Stimulated activated CD4-positive, alpha-beta T cell treated with anti-CD3 and anti-CD28 coated beads, Interleukin-1b, Interleukin-23, amount 100 ng/mL, for 48 hours (primary cell): ENCODE results near the gene KDM7A.
"Not testable (repeated sequence)": the region's sequence is repeated elsewhere in the genome, so short reads cannot be mapped to it uniquely, and the experiment has no call there.

ENCODE experiments used
- DNase-seq: peaks from one replicate; pipeline ENCODE4 v3.0.0-alpha.2; 2020

The KDM7A gene

GRCh38 chr7:140200061-140200989 is 23.5 kb upstream of the KDM7A start:
- DNase-seq, result no peak

- no peak for DNase-seq
These were observed 21.2 kb upstream of the KDM7A start for GRCh38 chr7:140197938-140198337.

GRCh38 chr7:140197218-140197890 is 20.6 kb upstream of the KDM7A start:
- no peak for DNase-seq

DNA sequence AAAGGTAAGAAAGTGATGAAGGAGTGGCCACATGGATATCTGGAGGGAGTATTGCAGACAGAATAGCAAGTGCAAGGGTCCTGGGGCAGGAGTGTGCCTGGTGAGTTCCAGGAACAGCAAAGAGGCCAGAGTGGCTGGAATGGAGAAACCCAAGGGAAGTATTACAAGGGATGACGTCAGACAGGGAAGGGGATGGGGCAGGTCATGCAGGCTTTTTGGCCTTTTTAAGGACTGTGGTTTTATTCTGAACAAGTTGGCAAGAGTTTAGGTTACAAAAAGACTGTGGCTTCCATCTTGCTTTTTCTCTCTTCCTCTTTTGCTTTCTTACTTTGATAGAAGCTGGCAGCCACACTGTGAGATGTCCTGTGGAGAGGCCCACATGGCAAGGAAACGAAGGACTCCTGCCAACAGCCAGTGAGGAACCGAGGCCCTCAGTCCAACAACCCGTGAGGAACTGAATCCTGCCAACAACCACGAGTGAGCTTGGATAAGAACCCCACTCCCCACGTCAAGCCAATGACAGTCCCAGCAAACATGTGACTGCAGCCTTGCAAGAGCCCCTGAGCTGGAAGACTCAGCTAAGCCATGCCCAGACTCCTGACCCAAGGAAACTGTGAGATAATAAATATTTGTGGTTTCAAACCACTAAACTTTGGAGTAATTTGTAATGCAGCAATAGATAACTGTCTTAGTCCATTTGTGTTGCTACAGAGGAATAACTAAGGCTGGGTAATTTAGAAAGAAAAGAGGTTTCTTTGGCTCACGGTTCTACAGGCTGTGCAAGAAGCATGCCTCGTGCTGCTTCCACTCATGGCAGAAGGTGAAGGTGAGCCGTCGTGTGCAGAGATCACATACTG is 19.8 kb upstream of the KDM7A start:
- DNase-seq, result no peak

DNA sequence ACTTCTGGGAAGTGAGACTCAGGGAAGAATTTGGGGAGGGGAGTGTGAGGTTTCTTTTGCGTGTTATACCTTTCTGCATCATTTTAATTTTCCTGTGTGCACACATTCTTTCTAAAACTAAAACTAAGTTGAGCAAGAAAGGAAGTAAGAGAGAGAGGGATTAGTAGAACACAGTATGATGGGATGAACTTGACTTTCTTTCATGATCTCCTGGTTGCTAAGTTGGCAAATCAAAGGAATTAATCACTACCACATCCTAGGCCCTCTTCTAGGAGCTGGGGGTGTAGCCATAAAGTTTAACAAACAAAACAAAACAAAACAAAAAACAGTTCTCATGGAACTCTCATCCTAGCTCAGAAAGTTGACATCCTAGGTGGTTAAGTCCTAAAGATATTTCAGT is 19.1 kb upstream of the KDM7A start:
- no peak for DNase-seq

- no peak for DNase-seq
These were observed 15.8 kb upstream of the KDM7A start for GRCh38 chr7:140192620-140193019.

DNA sequence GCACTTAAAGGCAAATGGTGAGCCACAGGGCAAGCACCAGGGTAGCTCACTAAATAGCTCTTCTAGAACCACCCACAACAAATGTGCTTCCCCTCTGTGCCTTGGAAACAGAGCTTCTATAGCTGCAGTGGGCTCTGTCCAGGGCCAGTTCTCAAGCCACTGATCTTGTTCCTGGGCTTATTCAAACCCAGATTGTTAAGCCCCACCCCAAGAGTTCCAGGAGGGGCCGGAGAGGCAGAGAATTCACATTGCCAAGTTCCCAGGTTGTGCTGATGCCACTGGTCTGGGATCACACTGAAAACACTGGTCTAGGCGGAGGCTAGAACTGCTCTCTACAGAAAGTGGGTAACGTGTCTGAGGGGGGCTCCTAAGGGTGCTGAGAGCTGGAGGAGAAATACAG is 15.4 kb upstream of the KDM7A start:
- no peak for DNase-seq

- no peak for DNase-seq
These were observed 13.8 kb upstream of the KDM7A start for GRCh38 chr7:140190588-140190987.

DNA sequence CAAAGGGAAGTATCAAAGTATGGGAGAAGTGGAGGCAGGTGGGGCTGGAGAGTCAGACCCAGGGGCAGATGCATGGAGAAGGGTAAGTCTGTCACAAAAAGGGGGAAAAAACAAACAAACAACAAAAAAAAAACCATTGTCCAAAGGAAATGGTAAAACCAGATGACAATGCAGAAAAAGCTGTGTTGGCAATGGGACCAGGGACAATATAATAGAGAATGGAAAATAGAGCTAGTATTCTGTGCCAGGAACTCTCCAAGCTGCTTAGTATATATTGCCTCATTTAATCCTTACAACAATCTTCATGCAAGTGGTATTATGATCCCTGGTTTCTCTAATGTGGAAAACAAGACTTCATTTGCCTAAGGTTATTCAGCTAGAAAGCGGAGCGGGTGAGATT is 13.1 kb upstream of the KDM7A start:
- DNase-seq, result no peak

DNA sequence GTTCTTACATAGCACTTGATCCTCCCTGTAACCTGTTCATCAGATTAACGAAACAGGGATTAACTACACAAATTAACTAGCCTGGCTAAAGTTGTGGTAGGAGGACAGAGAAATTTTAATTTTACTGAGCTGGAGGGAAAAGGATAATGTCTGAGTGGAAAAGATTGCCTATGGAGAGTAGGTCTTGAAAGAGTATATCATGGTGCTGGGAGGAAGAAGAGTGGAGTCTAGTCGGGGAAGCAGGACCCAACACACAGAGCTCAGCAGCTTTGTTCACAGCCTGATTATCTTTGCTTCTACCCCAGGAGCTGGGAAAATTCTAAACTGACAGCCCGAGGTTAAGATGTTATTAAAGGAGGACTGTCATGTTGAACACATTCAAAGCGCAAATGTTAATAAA is 6.1 kb upstream of the KDM7A start:
- DNase-seq, result no peak

DNA sequence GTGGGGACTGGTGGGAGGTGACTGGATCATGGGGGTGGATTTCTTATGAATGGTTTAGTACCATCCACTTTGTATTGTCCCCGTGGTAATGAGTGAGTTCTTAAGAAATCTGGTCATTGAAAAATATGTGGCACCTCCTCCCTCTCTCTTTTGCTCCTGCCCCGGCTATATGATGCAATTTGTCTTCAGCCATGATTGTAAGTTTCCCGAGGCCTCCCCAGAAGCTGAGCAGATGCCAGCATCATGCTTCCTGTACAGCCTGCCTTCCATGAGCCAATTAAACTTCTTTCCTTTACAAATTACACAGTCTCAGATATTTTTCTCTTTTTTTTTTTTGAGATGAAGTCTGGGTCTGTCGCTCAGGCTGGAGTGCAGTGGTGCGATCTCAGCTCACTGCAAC is 2.6 kb upstream of the KDM7A start:
- DNase-seq, result peak; percentile 16

- no peak for DNase-seq
These were observed 571 bp downstream of the KDM7A start for GRCh38 chr7:140176122-140176701.

DNA sequence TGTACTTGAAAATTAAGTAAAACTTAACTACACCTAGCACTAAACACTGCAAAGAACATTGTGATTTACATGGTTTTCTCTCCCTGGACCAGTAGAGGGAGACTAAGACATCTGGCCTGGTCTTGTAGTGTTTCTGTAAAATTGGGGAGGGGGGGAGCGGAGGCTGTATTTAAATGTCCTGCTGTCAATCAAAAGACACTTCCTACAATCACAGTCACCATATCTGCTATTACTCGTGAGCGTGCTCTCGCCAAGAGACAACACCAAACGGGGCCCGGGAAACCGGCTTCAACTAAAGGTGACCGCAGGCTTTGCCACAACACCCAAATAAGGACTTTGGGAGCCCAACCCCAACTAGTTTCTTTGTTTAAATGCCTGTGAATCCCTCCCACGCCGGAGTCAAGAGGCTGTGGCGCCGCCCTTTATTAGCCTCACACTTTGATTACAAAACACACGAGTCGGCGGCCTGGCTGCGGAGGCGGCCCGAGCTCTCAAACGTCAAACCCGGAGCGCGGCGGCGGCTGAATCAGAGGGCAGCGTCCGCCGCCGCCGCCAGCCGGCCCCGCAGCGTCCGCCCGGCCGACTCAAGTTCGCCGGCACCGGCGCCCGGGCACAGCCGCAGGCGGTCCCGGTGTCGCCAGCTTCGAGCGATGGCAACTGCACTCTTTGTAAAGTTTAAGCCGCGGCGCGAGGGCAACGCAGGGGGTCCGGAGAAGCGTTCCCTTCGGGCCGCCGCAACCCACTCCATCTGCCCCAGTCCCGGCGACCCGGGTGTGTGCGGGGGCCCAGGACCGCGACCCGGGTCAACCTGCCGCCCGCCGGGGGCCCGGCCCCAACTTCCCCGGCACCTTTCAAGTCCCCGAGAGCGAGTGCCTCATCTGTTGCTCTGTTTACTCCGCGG is 1.3 kb downstream of the KDM7A start:
- peak; percentile 91 for DNase-seq

DNA sequence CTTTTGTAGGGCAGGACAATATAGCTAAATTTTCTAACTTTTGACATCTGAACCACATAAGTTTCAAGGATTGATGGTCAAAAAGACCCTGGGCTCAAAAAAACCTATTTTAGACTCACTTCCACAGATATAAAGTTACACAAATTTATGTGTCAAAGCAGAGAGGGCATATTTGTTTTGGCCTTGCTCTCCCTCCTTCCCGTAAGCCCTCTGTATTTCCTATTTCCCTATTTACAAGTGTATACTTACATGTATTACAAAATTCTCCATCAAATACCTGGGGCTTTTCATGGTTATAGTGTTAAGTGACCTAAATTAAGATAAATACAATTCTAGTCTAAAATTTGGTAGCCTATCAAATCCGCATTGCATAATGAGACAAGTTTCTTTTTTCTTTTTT is 2.6 kb downstream of the KDM7A start:
- no peak for DNase-seq

DNA sequence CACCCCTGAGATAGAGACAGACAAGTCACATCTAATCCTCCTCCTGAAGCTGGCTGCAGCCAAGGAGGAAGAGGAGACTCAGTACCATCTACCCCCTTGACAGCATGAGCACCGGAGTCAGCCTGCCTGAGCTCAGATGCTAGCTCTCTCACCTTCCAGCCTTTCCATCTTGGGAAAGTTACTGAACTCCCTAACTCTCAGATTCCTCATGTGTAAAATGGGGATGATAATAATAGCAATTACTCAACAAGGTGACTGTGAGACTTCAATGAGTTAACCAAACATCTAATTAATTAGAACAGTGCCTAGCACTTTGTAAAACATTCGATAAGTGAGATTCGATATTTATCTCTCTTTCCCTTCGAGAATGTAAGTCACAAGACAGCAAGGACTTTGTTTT is 6.4 kb downstream of the KDM7A start:
- DNase-seq, result no peak

- no peak for DNase-seq
These were observed 8.0 kb downstream of the KDM7A start for GRCh38 chr7:140168816-140169215.

DNA sequence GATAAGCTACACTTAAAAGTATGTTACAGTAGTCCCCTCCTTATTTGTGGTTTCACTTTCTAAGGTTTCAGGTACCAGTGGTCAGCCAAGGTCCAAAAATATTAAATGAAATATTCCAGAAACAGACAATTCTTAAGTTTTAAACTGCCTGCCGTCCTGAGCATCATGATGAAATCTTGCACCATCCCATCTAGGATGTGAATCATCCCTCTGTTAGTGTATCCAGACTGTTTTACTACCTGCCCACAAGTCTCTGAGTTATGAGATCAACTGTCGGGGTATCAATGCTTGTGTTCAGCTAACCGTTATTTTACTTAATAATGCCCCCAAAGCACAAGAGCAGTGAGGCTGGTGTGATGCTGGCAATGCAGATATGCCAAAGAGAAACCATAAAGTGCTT is 11.4 kb downstream of the KDM7A start:
- no peak for DNase-seq

DNA sequence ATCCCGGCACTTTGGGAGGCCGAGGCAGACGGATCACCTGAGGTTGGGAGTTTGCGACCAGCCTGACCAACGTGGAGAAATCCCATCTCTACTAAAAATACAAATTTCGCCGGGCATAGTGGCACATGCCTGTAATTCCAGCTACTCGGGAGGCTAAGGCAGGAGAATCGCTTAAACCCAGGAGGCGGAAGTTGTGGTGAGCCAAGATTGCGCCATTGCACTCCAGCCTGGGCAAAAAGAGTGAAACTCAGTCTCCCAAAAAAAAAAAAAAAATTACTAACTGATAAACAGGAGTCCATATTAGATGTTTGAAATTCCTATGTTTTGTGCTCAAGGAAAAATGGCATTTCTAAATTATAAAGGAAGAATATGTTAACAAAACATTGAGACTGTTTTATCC is 14.7 kb downstream of the KDM7A start:
- not testable (repeated sequence) for DNase-seq

GRCh38 chr7:140161047-140161446 is 15.7 kb downstream of the KDM7A start:
- DNase-seq, result no peak

GRCh38 chr7:140160308-140160707 is 16.5 kb downstream of the KDM7A start:
- no peak for DNase-seq

- DNase-seq, result no peak
These were observed 17.3 kb downstream of the KDM7A start for GRCh38 chr7:140159497-140159896.
